NB4 (cell line): ENCODE data around the gene MAN2B1.

Experiments used
- CTCF ChIP-seq: IDR thresholded peaks from one replicate; pipeline ENCODE4 v1.5.1; 2012; ENCODE audit warnings: low read depth, low read length
- MAX ChIP-seq: IDR thresholded peaks from 2 replicates; pipeline ENCODE4 v1.6.1; 2011; ENCODE audit warnings: low read depth, low read length
- POLR2A ChIP-seq: IDR thresholded peaks from 2 replicates; pipeline ENCODE4 v1.6.1; 2011; ENCODE audit warnings: mild to moderate bottlenecking; ENCODE audit not compliant: insufficient read length; ENCODE audit errors: extremely low read depth

DNA sequence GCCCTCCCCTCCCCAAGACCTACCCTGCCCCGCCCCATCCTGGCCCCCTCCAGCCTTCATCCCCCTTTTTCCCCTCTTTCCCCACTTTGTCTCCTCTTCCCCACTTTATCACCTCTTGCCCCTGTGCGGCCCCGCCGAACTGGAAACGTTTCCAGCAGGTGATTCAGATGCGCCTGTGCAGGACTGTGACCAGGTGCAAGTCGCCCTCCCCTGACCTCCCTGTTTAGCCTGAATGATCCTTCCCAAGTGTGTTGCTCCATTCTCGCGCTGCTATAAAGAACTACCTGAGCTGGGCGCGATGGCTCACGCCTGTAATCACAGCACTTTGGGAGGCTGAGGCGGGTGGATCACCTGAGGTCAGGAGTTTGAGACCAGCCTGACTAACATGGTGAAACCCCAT is 29.9 kb downstream of the MAN2B1 start:
- TF ChIP-seq MAX = no peak
- no peak for TF ChIP-seq POLR2A
- no peak for TF ChIP-seq CTCF
